ENCODE results near the gene EVC2. TPM values are rescaled to one million over a fixed set of nuclear protein-coding genes. Genes with fewer than 3 reads are reported as not detected.
"Not testable (repeated sequence)": the region's sequence is repeated elsewhere in the genome, so short reads cannot be mapped to it uniquely, and the experiment has no call there.

The EVC2 gene
- total RNA-seq, 1 donor from 2014 or later: 1.4 TPM

DNA sequence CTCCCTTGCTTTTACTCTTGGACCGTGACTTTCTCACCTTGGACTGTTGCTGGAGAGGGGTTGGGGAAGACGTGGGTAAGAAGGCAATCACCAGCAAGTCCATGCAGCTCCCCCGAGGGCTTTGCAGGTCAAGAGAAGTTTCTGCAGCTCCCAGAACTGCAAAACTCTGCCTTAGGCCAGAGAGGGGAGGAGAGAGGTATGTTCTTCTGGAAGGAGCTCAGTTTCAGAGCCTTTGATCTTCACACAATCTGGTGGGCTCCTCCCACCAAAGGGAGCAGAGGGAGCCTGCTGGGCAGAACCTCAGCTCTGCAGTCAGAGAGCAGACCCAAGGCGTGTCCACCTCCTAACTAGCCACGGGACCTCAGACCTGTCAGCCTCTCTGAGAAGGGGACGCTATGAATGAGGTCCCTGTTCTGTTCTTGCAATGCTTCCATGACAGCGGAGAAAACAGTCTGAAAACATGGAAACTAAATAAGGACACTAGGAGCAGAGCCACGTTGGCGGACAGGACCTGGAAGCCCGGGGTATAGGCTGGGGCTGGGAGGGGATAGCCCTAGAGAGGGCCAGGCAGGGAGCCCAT lies 92.8 kb downstream of the EVC2 start:
- H3K36me3 ChIP-seq: peaks cover 18% of the 10 kb centered on the region
- no peaks in the 10 kb centered on the region for H3K27me3 ChIP-seq (ENCODE audit: low read depth)
- no peaks in the 10 kb centered on the region for H3K4me1 ChIP-seq
- H3K4me3 ChIP-seq: no peak overlapping the region
- no peak for DNase-seq
- TF ChIP-seq, protein P1, sequence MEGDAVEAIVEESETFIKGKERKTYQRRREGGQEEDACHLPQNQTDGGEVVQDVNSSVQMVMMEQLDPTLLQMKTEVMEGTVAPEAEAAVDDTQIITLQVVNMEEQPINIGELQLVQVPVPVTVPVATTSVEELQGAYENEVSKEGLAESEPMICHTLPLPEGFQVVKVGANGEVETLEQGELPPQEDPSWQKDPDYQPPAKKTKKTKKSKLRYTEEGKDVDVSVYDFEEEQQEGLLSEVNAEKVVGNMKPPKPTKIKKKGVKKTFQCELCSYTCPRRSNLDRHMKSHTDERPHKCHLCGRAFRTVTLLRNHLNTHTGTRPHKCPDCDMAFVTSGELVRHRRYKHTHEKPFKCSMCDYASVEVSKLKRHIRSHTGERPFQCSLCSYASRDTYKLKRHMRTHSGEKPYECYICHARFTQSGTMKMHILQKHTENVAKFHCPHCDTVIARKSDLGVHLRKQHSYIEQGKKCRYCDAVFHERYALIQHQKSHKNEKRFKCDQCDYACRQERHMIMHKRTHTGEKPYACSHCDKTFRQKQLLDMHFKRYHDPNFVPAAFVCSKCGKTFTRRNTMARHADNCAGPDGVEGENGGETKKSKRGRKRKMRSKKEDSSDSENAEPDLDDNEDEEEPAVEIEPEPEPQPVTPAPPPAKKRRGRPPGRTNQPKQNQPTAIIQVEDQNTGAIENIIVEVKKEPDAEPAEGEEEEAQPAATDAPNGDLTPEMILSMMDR (IDR thresholded peaks at IDR 0.05; ENCODE audit: borderline replicate concordance): no peak
- H3K9me3 ChIP-seq (replicated peaks): no peaks in the 10 kb centered on the region
- intact Hi-C loops (cut with micrococcal nuclease): no loop called here
- H3K27ac ChIP-seq (replicated peaks): no peak overlapping the region

DNA sequence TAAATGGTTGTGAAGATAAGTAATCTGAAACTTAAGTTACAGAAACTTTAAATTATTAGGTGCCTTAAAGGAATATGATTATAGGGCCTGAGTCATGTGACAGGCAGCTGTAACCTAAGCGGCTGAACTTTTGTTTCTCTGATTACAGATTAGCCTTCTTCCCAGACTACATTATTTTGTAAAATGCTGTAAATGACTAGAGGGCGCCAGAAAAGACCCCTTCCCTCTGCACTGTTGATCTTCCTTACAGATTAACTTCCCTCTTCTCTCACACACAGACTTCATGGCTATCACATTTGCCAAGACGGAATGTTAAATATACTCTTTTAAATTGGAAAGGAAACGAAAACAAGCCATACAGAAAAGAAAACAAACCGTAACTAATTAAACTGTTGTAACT lies 96.6 kb downstream of the EVC2 start:
- Histone ChIP-seq H3K27me3 (ENCODE audit: low read depth) (no peaks in the 10 kb centered on the region), H3K4me1 (no peaks in the 10 kb centered on the region), H3K36me3 (no peaks in the 10 kb centered on the region), H3K27ac (replicated peaks) (no peak overlapping the region), H3K4me3 (no peak overlapping the region), H3K9me3 (replicated peaks) (no peaks in the 10 kb centered on the region)
- no peak for DNase-seq
- TF ChIP-seq, protein P1 (IDR thresholded peaks at IDR 0.05; ENCODE audit: borderline replicate concordance): no peak
- intact Hi-C loops (cut with micrococcal nuclease): no loop called here

DNA sequence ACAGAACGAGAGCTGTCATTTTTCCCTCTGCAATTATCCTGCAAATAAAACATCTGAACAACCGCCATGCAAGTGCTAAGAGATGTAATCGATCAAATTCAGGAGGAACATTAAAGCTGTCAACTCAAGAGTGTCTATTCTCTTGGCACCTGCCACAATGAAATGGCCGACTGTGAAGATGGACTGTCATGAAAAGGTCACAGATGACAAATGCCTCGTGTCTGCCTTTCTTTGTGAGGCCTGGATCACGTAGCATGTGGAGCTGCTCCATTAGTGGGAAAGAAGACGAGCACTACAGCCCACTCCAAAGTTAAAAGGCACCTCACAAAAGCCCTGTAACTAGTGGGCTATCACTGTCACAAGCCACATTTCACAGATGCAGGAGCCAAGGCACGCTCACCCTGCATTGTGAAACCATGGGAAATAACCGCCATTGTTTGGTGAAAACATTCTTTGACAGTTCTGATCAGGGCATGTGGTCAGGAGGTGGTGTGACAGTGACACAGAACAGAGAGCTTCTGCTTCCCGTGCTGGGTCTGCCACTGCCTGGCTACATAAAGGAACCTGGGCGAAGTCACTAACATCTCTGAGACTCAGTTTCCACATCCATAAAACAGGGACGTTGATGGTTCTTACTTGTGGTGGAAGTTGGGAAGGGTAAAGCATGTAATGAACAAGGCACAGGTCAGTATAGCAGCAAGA lies 98.9 kb downstream of the EVC2 start:
- H3K27me3 ChIP-seq (ENCODE audit: low read depth): no peaks in the 10 kb centered on the region
- intact Hi-C loops (cut with micrococcal nuclease): no loop called here
- no peak overlapping the region for H3K4me3 ChIP-seq
- no peak overlapping the region for H3K27ac ChIP-seq (replicated peaks)
- no peaks in the 10 kb centered on the region for H3K4me1 ChIP-seq
- TF ChIP-seq, protein P1 (IDR thresholded peaks at IDR 0.05; ENCODE audit: borderline replicate concordance): no peak
- no peak for DNase-seq
- H3K9me3 ChIP-seq (replicated peaks): no peaks in the 10 kb centered on the region
- no peaks in the 10 kb centered on the region for H3K36me3 ChIP-seq

DNA sequence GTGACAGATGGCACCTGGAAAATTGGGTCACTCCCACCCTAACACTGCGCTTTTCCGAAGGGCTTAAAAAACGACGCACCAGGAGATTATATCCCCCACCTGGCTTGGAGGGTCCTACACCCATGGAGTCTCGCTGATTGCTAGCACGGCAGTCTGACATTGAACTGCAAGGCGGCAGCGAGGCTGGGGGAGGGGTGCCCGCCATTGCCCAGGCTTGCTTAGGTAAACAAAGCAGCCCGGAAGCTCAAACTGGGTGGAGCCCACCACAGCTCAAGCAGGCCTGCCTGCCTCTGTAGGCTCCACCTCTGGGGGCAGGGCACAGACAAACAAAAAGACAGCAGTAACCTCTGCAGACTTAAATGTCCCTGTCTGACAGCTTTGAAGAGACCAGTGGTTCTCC lies 114.5 kb downstream of the EVC2 start:
- intact Hi-C loops (cut with micrococcal nuclease): not testable (repeated sequence)

DNA sequence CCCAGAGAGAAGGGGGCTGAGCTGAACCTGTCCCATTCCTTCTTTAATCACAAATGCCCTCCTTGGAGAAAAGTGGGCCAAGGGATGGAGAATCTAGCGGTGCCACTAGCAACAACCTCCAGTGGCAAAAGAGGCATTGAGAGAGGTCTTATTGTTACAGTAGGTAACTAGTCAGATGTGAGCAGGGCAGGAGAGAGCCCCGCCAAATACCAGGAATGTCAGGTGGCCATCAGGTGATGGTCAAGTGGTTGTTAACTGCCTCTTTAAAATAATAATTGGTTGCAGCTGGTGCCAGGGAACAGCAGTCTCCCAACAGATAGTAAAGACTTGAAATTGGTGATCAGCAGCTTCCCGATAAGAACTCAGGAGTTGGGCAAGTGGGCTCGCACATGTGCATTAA lies 116.1 kb downstream of the EVC2 start:
- Histone ChIP-seq H3K27me3 (ENCODE audit: low read depth) (no peaks in the 10 kb centered on the region), H3K27ac (replicated peaks) (no peak overlapping the region), H3K4me1 (no peaks in the 10 kb centered on the region), H3K36me3 (no peaks in the 10 kb centered on the region), H3K4me3 (no peak overlapping the region), H3K9me3 (replicated peaks) (peaks cover 20% of the 10 kb centered on the region)
- intact Hi-C loops (cut with micrococcal nuclease): no loop called here
- no peak for DNase-seq
- TF ChIP-seq, protein P1 (IDR thresholded peaks at IDR 0.05; ENCODE audit: borderline replicate concordance): no peak

More for the DNA sequence above, 114.5 kb downstream of the EVC2 start:
- H3K36me3 ChIP-seq; H3K4me1 ChIP-seq; H3K27me3 ChIP-seq (ENCODE audit: low read depth); DNase-seq; H3K9me3 ChIP-seq (replicated peaks); H3K4me3 ChIP-seq; H3K27ac ChIP-seq (replicated peaks): not testable (repeated sequence)

DNA sequence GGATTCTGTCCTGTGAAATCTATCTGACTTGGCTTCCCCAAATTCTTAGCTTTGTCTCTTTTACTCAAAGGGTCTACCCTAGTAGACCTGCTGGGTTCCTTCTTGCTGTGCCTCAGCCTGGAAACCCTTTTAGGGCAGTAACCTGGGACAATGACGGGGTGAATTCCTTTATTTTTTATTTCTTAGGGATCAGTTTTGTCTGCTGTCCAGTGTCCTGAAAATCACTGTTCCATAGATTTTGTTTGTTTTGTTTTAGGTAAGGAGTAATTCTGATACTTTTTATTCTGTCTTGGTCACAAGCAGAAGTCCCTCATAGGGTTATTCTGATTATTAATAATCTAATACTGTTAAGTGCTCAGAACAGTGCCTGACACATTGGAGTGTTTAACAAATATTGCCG lies 118.9 kb downstream of the EVC2 start:
- Histone ChIP-seq H3K27me3 (ENCODE audit: low read depth) (no peaks in the 10 kb centered on the region), H3K36me3 (peaks cover 4% of the 10 kb centered on the region), H3K27ac (replicated peaks) (no peak overlapping the region), H3K9me3 (replicated peaks) (peaks cover 12% of the 10 kb centered on the region), H3K4me3 (no peak overlapping the region), H3K4me1 (no peaks in the 10 kb centered on the region)
- TF ChIP-seq, protein P1 (IDR thresholded peaks at IDR 0.05; ENCODE audit: borderline replicate concordance): no peak
- no peak for DNase-seq
- intact Hi-C loops (cut with micrococcal nuclease): no loop called here

Measured in left ventricle myocardium inferior (tissue), 1 donor.